K562 (cell line): ENCODE measurements around the gene PSMB11. TPM values are rescaled to one million over a fixed set of nuclear protein-coding genes. Genes with fewer than 3 reads are reported as not detected.
A peak's percentile ranks its signal among the peaks of the same experiment; 100 is the strongest.

Experiments
- ARID2 ChIP-seq: fragments of 450-650 bp; IDR thresholded peaks from 2 replicates; pipeline ENCODE4 v1.6.1; 2017; ENCODE audit warnings: antibody characterized with exemption, mild to moderate bottlenecking
- BCOR ChIP-seq: fragments of 450-650 bp; IDR thresholded peaks from 2 replicates; pipeline ENCODE4 v1.6.1; 2016
- BRF1 ChIP-seq: IDR thresholded peaks from 3 replicates; pipeline ENCODE4 v1.6.1; 2011; ENCODE audit warnings: borderline replicate concordance, mild to moderate bottlenecking; ENCODE audit not compliant: insufficient read length; ENCODE audit errors: extremely low read depth
- HNRNPK ChIP-seq: fragments of 200-400 bp; formaldehyde crosslinking; IDR thresholded peaks from one replicate; pipeline ENCODE4 v1.6.1; 2018; ENCODE audit warnings: mild to moderate bottlenecking, low read depth, low read length; ENCODE audit not compliant: poor library complexity, severe bottlenecking
- NR3C1 ChIP-seq: sonication (generic); formaldehyde crosslinking; IDR thresholded peaks from 2 replicates; pipeline ENCODE4 v1.8.1; 2022; ENCODE audit warnings: missing genetic modification reagents
- POLR2G ChIP-seq: fragments of 200-400 bp; formaldehyde crosslinking; IDR thresholded peaks from 2 replicates; pipeline ENCODE4 v1.6.1; 2017; ENCODE audit warnings: low read depth, mild to moderate bottlenecking, antibody characterized with exemption, low read length, moderate library complexity
- PTTG1 ChIP-seq: fragments of 450-650 bp; IDR thresholded peaks from 2 replicates; pipeline ENCODE4 v1.6.1; 2016; ENCODE audit warnings: low read depth, mild to moderate bottlenecking, missing genetic modification characterization, missing compliant biosample characterization
- SMAD3 ChIP-seq: fragments of 450-650 bp; formaldehyde crosslinking; conservative IDR thresholded peaks from 2 replicates; pipeline ENCODE4 v1.4.0; 2020; ENCODE audit warnings: mild to moderate bottlenecking
- SMARCE1 ChIP-seq: fragments of 450-650 bp; IDR thresholded peaks from 2 replicates; pipeline ENCODE4 v1.7.1; 2016; ENCODE audit warnings: mild to moderate bottlenecking
- SNRNP70 ChIP-seq: fragments of 200-400 bp; formaldehyde crosslinking; optimal IDR thresholded peaks from 2 replicates; pipeline ENCODE3; 2017; ENCODE audit warnings: low read depth, low read length
- ZBTB5 ChIP-seq: fragments of 450-650 bp; IDR thresholded peaks from 2 replicates; pipeline ENCODE4 v1.6.1; 2017; ENCODE audit warnings: antibody characterized with exemption
- ZNF24 ChIP-seq: fragments of 450-650 bp; IDR thresholded peaks from 2 replicates; pipeline ENCODE4 v1.6.1; 2016
- ZNF444 ChIP-seq: fragments of 250-450 bp; sonication (Bioruptor Pico); IDR thresholded peaks from 2 replicates; pipeline ENCODE4 v1.4.0; 2020; ENCODE audit warnings: mild to moderate bottlenecking, moderate library complexity
- polyA plus RNA-seq, 8 experiments: library from polyadenylated mRNA; depleted of rRNA in 4 of 8; stranded (reverse) in 5 of 8; unstranded in 3 of 8; fragments of >200 nt; fragmentation: Nextera tagmentation in 2 of 8; fragmentation: Illumina TruSeq in 1 of 8; extraction: Ambion mirVana in 2 of 8; extraction: Trizol in 1 of 8; gene quantifications; 2 replicates each; pipeline versions ENCODE4 v1.2.1 to v1.2.3, GENCODE V29; 2011 to 2014; ENCODE audit warnings: inconsistent platforms in 1 of 8, missing spikeins in 1 of 8
- total RNA-seq, 7 experiments: library from RNA; depleted of rRNA in 6 of 7; stranded (reverse); fragments of >200 nt in 6 of 7; fragmentation: Illumina TruSeq in 2 of 7; extraction: Trizol in 2 of 7; gene quantifications; 2 replicates each; pipeline versions ENCODE4 v1.2.1 to v1.2.3, GENCODE V29; 2011 to 2021; ENCODE audit warnings: low replicate concordance in 1 of 7
- TF ChIP-seq, protein P1 (sequence below): fragments of 250-450 bp; sonication (Bioruptor Pico); IDR thresholded peaks from 2 replicates; pipeline ENCODE4 v1.4.0; 2020; ENCODE audit warnings: mild to moderate bottlenecking, moderate library complexity
- TF ChIP-seq, protein P2 (sequence below): sonication (generic); formaldehyde crosslinking; IDR thresholded peaks from 2 replicates; pipeline ENCODE4 v1.9.0; 2022; ENCODE audit warnings: mild to moderate bottlenecking, missing genetic modification reagents
- TF ChIP-seq, protein P3 (sequence below): fragments of 250-450 bp; sonication (Bioruptor Pico); IDR thresholded peaks from 2 replicates; pipeline ENCODE4 v1.5.0; 2021
- TF ChIP-seq, protein P4 (sequence below): fragments of 450-650 bp; IDR thresholded peaks from 2 replicates; pipeline ENCODE4 v1.6.1; 2016; ENCODE audit warnings: missing biosample characterization, missing genetic modification characterization
- TF ChIP-seq, protein P5 (sequence below): fragments of 450-650 bp; IDR thresholded peaks from 2 replicates; pipeline ENCODE4 v1.6.1; 2017; ENCODE audit warnings: mild to moderate bottlenecking, moderate library complexity

The PSMB11 gene
- total and polyA plus RNA-seq, 9 of the 15 experiments (the other 6 are each of a cell fraction or from before 2014, with no cell fraction given) = not detected

DNA sequence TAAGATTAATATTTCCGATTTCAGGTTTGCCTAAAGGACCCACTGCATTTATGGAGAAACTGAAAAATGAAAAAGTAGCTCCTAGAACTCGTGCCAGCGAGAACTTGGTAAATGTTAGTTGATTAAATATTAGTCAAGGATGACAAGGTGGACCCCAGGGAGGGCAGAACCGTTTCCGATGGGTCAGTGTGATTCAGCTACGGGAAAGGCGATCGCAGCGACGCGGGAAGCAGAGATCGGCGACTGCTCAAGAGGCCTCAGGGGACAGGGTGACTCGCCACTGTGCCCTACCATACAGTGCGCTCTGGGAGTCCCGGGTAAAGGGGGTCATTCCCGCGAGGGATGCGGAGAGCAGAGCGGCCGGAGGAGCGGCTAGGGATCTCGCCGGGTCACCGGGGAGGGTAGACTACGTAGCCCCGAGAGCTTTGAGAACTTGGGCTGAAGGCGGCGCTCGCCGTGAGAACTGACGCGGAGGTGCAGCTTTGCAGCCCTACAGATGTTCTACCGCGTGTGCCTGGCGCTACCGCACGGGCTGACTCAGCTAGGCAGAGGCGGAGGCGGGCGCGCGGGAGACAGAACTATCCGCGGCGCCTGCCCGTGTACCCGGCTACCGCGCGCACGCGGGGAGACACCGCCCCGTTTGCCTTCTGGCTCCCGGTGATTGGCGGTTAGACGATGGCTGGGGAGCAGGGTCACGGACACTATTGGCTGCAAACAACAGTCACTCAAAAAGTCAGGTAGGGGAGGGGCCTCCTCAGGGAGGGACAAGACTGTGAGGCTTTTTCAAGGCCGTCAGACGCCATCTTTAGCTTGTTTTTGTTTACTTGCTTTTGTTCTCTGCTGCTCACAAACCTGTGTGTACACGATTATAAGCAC lies 35.2 kb upstream of the PSMB11 start (continued):
- TF ChIP-seq HNRNPK (no peak), NR3C1 (no peak), BRF1 (no peak), ZNF444 (CRISPR knock-in tag) (no peak), ARID2 (no peak; the same call in 1 of the 2 replicates), POLR2G (peak; percentile 99), ZBTB5 (no peak), SMAD3 (CRISPR knock-in tag) (no peak), BCOR (peak; percentile 53), SMARCE1 (peak; percentile 72), SNRNP70 (no peak), ZNF24 (0 out of 2 replicates have a peak, but pooled peaks have one; percentile 25), PTTG1 (tag) (no peak)
- TF ChIP-seq, protein P1, sequence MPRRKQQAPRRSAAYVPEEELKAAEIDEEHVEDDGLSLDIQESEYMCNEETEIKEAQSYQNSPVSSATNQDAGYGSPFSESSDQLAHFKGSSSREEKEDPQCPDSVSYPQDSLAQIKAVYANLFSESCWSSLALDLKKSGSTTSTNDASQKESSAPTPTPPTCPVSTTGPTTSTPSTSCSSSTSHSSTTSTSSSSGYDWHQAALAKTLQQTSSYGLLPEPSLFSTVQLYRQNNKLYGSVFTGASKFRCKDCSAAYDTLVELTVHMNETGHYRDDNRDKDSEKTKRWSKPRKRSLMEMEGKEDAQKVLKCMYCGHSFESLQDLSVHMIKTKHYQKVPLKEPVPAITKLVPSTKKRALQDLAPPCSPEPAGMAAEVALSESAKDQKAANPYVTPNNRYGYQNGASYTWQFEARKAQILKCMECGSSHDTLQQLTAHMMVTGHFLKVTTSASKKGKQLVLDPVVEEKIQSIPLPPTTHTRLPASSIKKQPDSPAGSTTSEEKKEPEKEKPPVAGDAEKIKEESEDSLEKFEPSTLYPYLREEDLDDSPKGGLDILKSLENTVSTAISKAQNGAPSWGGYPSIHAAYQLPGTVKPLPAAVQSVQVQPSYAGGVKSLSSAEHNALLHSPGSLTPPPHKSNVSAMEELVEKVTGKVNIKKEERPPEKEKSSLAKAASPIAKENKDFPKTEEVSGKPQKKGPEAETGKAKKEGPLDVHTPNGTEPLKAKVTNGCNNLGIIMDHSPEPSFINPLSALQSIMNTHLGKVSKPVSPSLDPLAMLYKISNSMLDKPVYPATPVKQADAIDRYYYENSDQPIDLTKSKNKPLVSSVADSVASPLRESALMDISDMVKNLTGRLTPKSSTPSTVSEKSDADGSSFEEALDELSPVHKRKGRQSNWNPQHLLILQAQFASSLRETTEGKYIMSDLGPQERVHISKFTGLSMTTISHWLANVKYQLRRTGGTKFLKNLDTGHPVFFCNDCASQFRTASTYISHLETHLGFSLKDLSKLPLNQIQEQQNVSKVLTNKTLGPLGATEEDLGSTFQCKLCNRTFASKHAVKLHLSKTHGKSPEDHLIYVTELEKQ (CRISPR knock-in tag) = no peak
- TF ChIP-seq, protein P2, sequence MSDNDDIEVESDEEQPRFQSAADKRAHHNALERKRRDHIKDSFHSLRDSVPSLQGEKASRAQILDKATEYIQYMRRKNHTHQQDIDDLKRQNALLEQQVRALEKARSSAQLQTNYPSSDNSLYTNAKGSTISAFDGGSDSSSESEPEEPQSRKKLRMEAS (CRISPR knock-in tag) = peak; percentile 98
- TF ChIP-seq, protein P3, sequence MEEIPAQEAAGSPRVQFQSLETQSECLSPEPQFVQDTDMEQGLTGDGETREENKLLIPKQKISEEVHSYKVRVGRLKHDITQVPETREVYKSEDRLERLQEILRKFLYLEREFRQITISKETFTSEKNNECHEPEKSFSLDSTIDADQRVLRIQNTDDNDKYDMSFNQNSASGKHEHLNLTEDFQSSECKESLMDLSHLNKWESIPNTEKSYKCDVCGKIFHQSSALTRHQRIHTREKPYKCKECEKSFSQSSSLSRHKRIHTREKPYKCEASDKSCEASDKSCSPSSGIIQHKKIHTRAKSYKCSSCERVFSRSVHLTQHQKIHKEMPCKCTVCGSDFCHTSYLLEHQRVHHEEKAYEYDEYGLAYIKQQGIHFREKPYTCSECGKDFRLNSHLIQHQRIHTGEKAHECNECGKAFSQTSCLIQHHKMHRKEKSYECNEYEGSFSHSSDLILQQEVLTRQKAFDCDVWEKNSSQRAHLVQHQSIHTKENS = no peak
- TF ChIP-seq, protein P4, sequence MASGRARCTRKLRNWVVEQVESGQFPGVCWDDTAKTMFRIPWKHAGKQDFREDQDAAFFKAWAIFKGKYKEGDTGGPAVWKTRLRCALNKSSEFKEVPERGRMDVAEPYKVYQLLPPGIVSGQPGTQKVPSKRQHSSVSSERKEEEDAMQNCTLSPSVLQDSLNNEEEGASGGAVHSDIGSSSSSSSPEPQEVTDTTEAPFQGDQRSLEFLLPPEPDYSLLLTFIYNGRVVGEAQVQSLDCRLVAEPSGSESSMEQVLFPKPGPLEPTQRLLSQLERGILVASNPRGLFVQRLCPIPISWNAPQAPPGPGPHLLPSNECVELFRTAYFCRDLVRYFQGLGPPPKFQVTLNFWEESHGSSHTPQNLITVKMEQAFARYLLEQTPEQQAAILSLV (tag) = no peak
- TF ChIP-seq, protein P5, sequence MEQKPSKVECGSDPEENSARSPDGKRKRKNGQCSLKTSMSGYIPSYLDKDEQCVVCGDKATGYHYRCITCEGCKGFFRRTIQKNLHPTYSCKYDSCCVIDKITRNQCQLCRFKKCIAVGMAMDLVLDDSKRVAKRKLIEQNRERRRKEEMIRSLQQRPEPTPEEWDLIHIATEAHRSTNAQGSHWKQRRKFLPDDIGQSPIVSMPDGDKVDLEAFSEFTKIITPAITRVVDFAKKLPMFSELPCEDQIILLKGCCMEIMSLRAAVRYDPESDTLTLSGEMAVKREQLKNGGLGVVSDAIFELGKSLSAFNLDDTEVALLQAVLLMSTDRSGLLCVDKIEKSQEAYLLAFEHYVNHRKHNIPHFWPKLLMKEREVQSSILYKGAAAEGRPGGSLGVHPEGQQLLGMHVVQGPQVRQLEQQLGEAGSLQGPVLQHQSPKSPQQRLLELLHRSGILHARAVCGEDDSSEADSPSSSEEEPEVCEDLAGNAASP = no peak
